Liver (tissue), 3 donors: ENCODE measurements around the gene IL17B.
A peak's percentile ranks its signal among the peaks of the same experiment; 100 is the strongest.

Source experiments
- CTCF ChIP-seq: fragments of 150-350 bp; IDR thresholded peaks from 2 replicates; pipeline ENCODE4 v1.5.1; 2017; ENCODE audit warnings: improper control_type of control experiment, low read depth, low read length; ENCODE audit not compliant: missing input control
- FOXA1 ChIP-seq: IDR thresholded peaks from 2 replicates; pipeline ENCODE4 v1.6.1; 2016; ENCODE audit warnings: antibody characterized with exemption
- GABPA ChIP-seq, 2 donors: IDR thresholded peaks in 1 of 2; conservative IDR thresholded peaks in 1 of 2; 2 replicates each; pipeline ENCODE4 v1.6.1; 2016; ENCODE audit warnings: antibody characterized with exemption in 2 of 2, mild to moderate bottlenecking in 1 of 2, moderate library complexity in 1 of 2
- NR2F2 ChIP-seq: IDR thresholded peaks from 2 replicates; pipeline ENCODE4 v1.6.1; 2016; ENCODE audit warnings: antibody characterized with exemption
- RAD21 ChIP-seq, 2 donors: IDR thresholded peaks; 2 replicates each; pipeline ENCODE4 v1.6.1; 2016; ENCODE audit warnings: antibody characterized with exemption in 2 of 2, mild to moderate bottlenecking in 2 of 2
- RXRA ChIP-seq, 2 donors: IDR thresholded peaks; 2 replicates each; pipeline ENCODE4 v1.6.1; 2017 to 2018; ENCODE audit warnings: antibody characterized with exemption in 2 of 2, mild to moderate bottlenecking in 1 of 2
- SP1 ChIP-seq: IDR thresholded peaks from 2 replicates; pipeline ENCODE4 v1.6.1; 2018; ENCODE audit warnings: antibody characterized with exemption, mild to moderate bottlenecking
- TAF1 ChIP-seq: conservative IDR thresholded peaks from 2 replicates; pipeline ENCODE4 v1.6.1; 2016; ENCODE audit warnings: antibody characterized with exemption, mild to moderate bottlenecking
- YY1 ChIP-seq: IDR thresholded peaks from 2 replicates; pipeline ENCODE4 v1.6.1; 2016; ENCODE audit warnings: antibody characterized with exemption, mild to moderate bottlenecking
- TF ChIP-seq, protein P1 (sequence below): IDR thresholded peaks from 2 replicates; pipeline ENCODE4 v1.6.1; 2016; ENCODE audit warnings: antibody characterized with exemption, mild to moderate bottlenecking
- TF ChIP-seq, protein P2 (sequence below): IDR thresholded peaks from 2 replicates; pipeline ENCODE4 v1.6.1; 2016; ENCODE audit warnings: antibody characterized with exemption
- TF ChIP-seq, protein P3 (sequence below): IDR thresholded peaks from 2 replicates; pipeline ENCODE4 v1.6.1; 2016; ENCODE audit warnings: antibody characterized with exemption
- TF ChIP-seq, protein P4 (sequence below): IDR thresholded peaks from 2 replicates; pipeline ENCODE4 v1.6.1; 2016; ENCODE audit warnings: antibody characterized with exemption
- donor health status: healthy.
- donor health status: healthy.

DNA sequence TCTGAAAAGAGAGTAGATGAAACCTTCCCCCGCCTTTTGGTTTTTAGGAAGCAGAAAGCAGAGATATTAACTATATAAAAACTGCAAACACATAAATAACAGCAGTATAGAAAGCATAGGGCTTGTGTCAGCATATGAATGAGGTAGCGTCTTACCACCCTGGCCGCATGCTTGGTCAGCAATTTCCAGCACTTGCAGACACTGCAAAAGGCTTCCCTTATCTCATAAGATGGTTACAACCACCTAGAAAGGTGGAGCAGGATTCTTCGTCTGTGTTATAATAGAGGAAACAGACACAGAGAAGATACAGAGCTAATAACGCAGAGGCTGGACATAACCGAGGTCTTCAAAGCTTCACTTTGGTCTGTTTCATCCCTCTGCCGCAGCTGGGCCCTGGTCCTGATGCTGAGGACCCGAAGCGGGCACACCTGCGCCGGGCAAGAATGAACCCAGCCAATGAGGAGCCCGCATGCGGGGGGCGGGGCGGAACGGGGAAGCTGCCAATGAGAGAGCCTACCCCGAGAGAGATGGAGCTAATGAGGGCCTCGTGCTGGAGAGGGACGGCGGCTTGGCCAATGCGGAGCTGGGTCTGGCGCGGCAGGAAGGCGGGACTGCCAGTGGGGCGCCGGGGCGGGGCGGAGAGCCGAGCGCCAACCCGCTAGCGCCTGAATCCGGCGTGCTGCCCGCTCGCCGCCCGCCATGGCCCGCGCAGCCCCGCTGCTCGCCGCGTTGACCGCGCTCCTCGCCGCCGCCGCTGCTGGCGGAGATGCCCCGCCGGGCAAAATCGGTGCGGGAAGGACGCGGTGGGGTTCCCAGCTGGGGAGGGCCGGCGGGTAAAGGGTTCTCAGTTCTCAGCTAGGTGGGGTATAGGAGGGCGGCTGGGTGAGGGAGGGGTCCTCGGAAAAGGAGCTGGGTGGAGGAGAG is 21.5 kb downstream of the IL17B start, which contains the start of gene PCYOX1L:
- TF ChIP-seq SP1 (peak; percentile 24), CTCF (no peak), RAD21 (IDR thresholded peaks at IDR 0.05) (no peak), FOXA1 (no peak), TAF1 (no peak), GABPA (IDR thresholded peaks at IDR 0.05 in 1 of 2, conservative IDR thresholded peaks at IDR 0.05 in 1 of 2) (peak in 1 of 2 donors; percentile 63), RXRA (IDR thresholded peaks at IDR 0.05) (no peak), YY1 (no peak), NR2F2 (no peak)
- TF ChIP-seq, protein P1, sequence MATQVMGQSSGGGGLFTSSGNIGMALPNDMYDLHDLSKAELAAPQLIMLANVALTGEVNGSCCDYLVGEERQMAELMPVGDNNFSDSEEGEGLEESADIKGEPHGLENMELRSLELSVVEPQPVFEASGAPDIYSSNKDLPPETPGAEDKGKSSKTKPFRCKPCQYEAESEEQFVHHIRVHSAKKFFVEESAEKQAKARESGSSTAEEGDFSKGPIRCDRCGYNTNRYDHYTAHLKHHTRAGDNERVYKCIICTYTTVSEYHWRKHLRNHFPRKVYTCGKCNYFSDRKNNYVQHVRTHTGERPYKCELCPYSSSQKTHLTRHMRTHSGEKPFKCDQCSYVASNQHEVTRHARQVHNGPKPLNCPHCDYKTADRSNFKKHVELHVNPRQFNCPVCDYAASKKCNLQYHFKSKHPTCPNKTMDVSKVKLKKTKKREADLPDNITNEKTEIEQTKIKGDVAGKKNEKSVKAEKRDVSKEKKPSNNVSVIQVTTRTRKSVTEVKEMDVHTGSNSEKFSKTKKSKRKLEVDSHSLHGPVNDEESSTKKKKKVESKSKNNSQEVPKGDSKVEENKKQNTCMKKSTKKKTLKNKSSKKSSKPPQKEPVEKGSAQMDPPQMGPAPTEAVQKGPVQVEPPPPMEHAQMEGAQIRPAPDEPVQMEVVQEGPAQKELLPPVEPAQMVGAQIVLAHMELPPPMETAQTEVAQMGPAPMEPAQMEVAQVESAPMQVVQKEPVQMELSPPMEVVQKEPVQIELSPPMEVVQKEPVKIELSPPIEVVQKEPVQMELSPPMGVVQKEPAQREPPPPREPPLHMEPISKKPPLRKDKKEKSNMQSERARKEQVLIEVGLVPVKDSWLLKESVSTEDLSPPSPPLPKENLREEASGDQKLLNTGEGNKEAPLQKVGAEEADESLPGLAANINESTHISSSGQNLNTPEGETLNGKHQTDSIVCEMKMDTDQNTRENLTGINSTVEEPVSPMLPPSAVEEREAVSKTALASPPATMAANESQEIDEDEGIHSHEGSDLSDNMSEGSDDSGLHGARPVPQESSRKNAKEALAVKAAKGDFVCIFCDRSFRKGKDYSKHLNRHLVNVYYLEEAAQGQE, result no peak
- TF ChIP-seq, protein P2, sequence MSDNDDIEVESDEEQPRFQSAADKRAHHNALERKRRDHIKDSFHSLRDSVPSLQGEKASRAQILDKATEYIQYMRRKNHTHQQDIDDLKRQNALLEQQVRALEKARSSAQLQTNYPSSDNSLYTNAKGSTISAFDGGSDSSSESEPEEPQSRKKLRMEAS, result peak; percentile 24
- TF ChIP-seq, protein P3, sequence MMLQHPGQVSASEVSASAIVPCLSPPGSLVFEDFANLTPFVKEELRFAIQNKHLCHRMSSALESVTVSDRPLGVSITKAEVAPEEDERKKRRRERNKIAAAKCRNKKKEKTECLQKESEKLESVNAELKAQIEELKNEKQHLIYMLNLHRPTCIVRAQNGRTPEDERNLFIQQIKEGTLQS, result no peak
- TF ChIP-seq, protein P4, sequence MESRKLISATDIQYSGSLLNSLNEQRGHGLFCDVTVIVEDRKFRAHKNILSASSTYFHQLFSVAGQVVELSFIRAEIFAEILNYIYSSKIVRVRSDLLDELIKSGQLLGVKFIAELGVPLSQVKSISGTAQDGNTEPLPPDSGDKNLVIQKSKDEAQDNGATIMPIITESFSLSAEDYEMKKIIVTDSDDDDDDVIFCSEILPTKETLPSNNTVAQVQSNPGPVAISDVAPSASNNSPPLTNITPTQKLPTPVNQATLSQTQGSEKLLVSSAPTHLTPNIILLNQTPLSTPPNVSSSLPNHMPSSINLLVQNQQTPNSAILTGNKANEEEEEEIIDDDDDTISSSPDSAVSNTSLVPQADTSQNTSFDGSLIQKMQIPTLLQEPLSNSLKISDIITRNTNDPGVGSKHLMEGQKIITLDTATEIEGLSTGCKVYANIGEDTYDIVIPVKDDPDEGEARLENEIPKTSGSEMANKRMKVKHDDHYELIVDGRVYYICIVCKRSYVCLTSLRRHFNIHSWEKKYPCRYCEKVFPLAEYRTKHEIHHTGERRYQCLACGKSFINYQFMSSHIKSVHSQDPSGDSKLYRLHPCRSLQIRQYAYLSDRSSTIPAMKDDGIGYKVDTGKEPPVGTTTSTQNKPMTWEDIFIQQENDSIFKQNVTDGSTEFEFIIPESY, result no peak
